Measurements from ENCODE around the gene BRI3. TPM values are rescaled to one million over a fixed set of nuclear protein-coding genes. Genes with fewer than 3 reads are reported as not detected.

BRI3 gene
- total and polyA plus RNA-seq, 2 of the 13 experiments (the other 11 are each of a cell fraction or from before 2014, with no cell fraction given), result 54.0 to 103 TPM

- TF ChIP-seq FOXK1 (CRISPR knock-in tag; IDR thresholded peaks at IDR 0.05; ENCODE audit: borderline replicate concordance, low read depth) (peak; percentile 96), KLF15 (CRISPR knock-in tag; IDR thresholded peaks at IDR 0.05; ENCODE audit: borderline replicate concordance) (no peak), MLX (CRISPR knock-in tag; IDR thresholded peaks at IDR 0.05) (peak; percentile 87), SMARCE1 (IDR thresholded peaks at IDR 0.05; ENCODE audit: borderline replicate concordance) (no peak), GABPB1 (CRISPR knock-in tag; IDR thresholded peaks at IDR 0.05) (peak; percentile 50), USF2 (IDR thresholded peaks at IDR 0.05; ENCODE audit: low read depth, low read length) (peak; percentile 30; the same call in 1 of the 2 replicates), USF2 (CRISPR knock-in tag; IDR thresholded peaks at IDR 0.05; ENCODE audit: borderline replicate concordance) (peak; percentile 71; the same call in 1 of the 2 replicates), TERF1 (CRISPR knock-in tag; IDR thresholded peaks at IDR 0.05) (no peak), SKIL (CRISPR knock-in tag; IDR thresholded peaks at IDR 0.05; ENCODE audit: borderline replicate concordance) (peak; percentile 87), ESRRA (CRISPR knock-in tag; IDR thresholded peaks at IDR 0.05; ENCODE audit: low read depth) (peak; percentile 23; the same call in 1 of the 2 replicates), RARA (CRISPR knock-in tag; IDR thresholded peaks at IDR 0.05) (peak; percentile 88), ZNF510 (CRISPR knock-in tag; IDR thresholded peaks at IDR 0.05; ENCODE audit: low read depth) (no peak), GPN1 (CRISPR knock-in tag; IDR thresholded peaks at IDR 0.05; ENCODE audit: borderline replicate concordance) (no peak), PAX8 (CRISPR knock-in tag; IDR thresholded peaks at IDR 0.05; ENCODE audit: borderline replicate concordance) (no peak), ZNF574 (CRISPR knock-in tag; IDR thresholded peaks at IDR 0.05) (peak; percentile 44; the same call in 1 of the 2 replicates), ZNF777 (CRISPR knock-in tag; IDR thresholded peaks at IDR 0.05) (0 out of 2 replicates have a peak, but pooled peaks have one; percentile 35)
Measured at GRCh38 chr7:98300595-98301372, 19.3 kb downstream of the BRI3 start (continued).
